ENCODE measurements around the gene ZFP92. TPM values are rescaled to one million over a fixed set of nuclear protein-coding genes. Genes with fewer than 3 reads are reported as not detected.

ZFP92 gene
- total and polyA plus RNA-seq, 2 donors (not counting 3 experiments of a cell fraction or from before 2014, with no cell fraction given), result 0.36 to 1.2 TPM

GRCh38 chrX:153449368-153450113 lies 38.3 kb downstream of the ZFP92 start:
- dilution Hi-C loops (cut with MboI; ENCODE audit: extremely low pct_ligation_motif_present, low sequenced_read_pairs), result no loop called here
- Histone ChIP-seq H2AFZ (ENCODE audit: low read depth, low read length) (no peak overlapping the region), H3K4me3 (replicated peaks in 1 of 3; ENCODE audit: insufficient read depth in 1 of 3, low read depth in 1 of 3, low read length in 3 of 3) (no peak overlapping the region), H3K4me2 (ENCODE audit: insufficient read depth, low read length) (no peak overlapping the region), H3K9me3 (replicated peaks; ENCODE audit: control insufficient read depth, insufficient read depth, low read length) (no peaks in the 10 kb centered on the region), H3K79me2 (ENCODE audit: control insufficient read depth, insufficient read depth, low read length) (no peaks in the 10 kb centered on the region), H4K20me1 (replicated peaks; ENCODE audit: control insufficient read depth, extremely low read depth, insufficient read depth, low read length) (no peaks in the 10 kb centered on the region), H3K36me3 (ENCODE audit: control insufficient read depth in 2 of 2, extremely low read depth in 1 of 2, insufficient read depth in 2 of 2, low read length in 2 of 2) (no peaks in the 10 kb centered on the region), H3K27me3 (ENCODE audit: control insufficient read depth in 2 of 2, insufficient read depth in 2 of 2, low read length in 2 of 2) (no peaks in the 10 kb centered on the region), H3K9ac (replicated peaks; ENCODE audit: extremely low read depth, insufficient read depth, low read length) (no peak overlapping the region), H3K4me1 (ENCODE audit: control insufficient read depth, extremely low read depth, insufficient read depth, low read length) (no peaks in the 10 kb centered on the region), H3K9me1 (replicated peaks; ENCODE audit: control insufficient read depth, extremely low read depth, insufficient read depth, low read length) (no peaks in the 10 kb centered on the region), H3K27ac (ENCODE audit: insufficient read depth, low read depth, low read length) (no peak overlapping the region)
- FAIRE-seq (no peak), DNase-seq (ENCODE audit: low read depth, low spot score) (no peak)
- TF ChIP-seq FOS (IDR thresholded peaks at IDR 0.05; ENCODE audit: borderline replicate concordance, insufficient read depth, low read length) (no peak), POLR2A (IDR thresholded peaks at IDR 0.05; ENCODE audit: low read depth, low read length) (no peak), GATA2 (IDR thresholded peaks at IDR 0.05; ENCODE audit: insufficient read depth, insufficient read length, low read depth, low read length) (no peak), POLR2AphosphoS5 (IDR thresholded peaks at IDR 0.05; ENCODE audit: insufficient read depth, low read depth, low read length) (no peak), EZH2 (IDR thresholded peaks at IDR 0.05; ENCODE audit: borderline replicate concordance, low read depth, low read length, severe bottlenecking) (no peak), JUN (IDR thresholded peaks at IDR 0.05; ENCODE audit: borderline replicate concordance, insufficient read depth, insufficient read length, low read depth) (no peak), MYC (IDR thresholded peaks at IDR 0.05; ENCODE audit: low read depth, low read length) (no peak)
- TF ChIP-seq, protein P1, sequence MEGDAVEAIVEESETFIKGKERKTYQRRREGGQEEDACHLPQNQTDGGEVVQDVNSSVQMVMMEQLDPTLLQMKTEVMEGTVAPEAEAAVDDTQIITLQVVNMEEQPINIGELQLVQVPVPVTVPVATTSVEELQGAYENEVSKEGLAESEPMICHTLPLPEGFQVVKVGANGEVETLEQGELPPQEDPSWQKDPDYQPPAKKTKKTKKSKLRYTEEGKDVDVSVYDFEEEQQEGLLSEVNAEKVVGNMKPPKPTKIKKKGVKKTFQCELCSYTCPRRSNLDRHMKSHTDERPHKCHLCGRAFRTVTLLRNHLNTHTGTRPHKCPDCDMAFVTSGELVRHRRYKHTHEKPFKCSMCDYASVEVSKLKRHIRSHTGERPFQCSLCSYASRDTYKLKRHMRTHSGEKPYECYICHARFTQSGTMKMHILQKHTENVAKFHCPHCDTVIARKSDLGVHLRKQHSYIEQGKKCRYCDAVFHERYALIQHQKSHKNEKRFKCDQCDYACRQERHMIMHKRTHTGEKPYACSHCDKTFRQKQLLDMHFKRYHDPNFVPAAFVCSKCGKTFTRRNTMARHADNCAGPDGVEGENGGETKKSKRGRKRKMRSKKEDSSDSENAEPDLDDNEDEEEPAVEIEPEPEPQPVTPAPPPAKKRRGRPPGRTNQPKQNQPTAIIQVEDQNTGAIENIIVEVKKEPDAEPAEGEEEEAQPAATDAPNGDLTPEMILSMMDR (IDR thresholded peaks at IDR 0.05; ENCODE audit: extremely low read depth in 1 of 2, insufficient read depth in 1 of 2, low read depth in 1 of 2, low read length in 2 of 2), result no peak
- TF ChIP-seq, protein P2, sequence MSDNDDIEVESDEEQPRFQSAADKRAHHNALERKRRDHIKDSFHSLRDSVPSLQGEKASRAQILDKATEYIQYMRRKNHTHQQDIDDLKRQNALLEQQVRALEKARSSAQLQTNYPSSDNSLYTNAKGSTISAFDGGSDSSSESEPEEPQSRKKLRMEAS (IDR thresholded peaks at IDR 0.05; ENCODE audit: insufficient read depth, insufficient read length), result no peak
- ChIA-PET CTCF (no interaction called here), POLR2A (no interaction called here)
- no TSS peak for BruUV-seq (replicated peaks)
- intact Hi-C loops (cut with micrococcal nuclease), result no loop called here

Data from endothelial cell of umbilical vein (primary cell).